Upper lobe of right lung (tissue), 1 donor: ENCODE data around the gene STON2. TPM values are rescaled to one million over a fixed set of nuclear protein-coding genes. Genes with fewer than 3 reads are reported as not detected.

Experiments
- ATAC-seq: fragments of 200-7000 bp; cut with Tn5 transposase; one replicate; pipeline ENCODE4 v1.9.1; 2020; ENCODE audit warnings: mild to moderate bottlenecking, moderate library complexity
- DNase-seq: peaks from one replicate; pipeline ENCODE4 v3.0.0-alpha.2; 2020
- H3K27ac ChIP-seq: fragments of 200-600 bp; one replicate; pipeline ENCODE4 v1.8.0; 2022
- H3K27me3 ChIP-seq: fragments of 200-600 bp; one replicate; pipeline ENCODE4 v1.8.0; 2022; ENCODE audit warnings: mild to moderate bottlenecking
- H3K36me3 ChIP-seq: fragments of 200-600 bp; one replicate; pipeline ENCODE4 v1.8.0; 2022
- H3K4me1 ChIP-seq: fragments of 200-600 bp; one replicate; pipeline ENCODE4 v1.8.0; 2022
- H3K4me3 ChIP-seq: fragments of 200-600 bp; one replicate; pipeline ENCODE4 v1.8.0; 2022; ENCODE audit warnings: mild to moderate bottlenecking
- H3K9me3 ChIP-seq: fragments of 200-600 bp; one replicate; pipeline ENCODE4 v1.8.0; 2022
- intact Hi-C: fragments of 100-400 bp; cut with DNase I; formaldehyde crosslinking; loops from one replicate; pipeline ENCODE4 v1.11.0; 2022
- total RNA-seq: library from RNA; stranded (reverse); fragmentation: NEBNext Ultra II Directional; extraction: Animal tissue kit (Norgen Biotek cat#: 25700); gene quantifications from one replicate; pipeline ENCODE4 v1.2.1, GENCODE V29; 2021
- TF ChIP-seq, protein P1 (sequence below): fragments of 200-600 bp; IDR thresholded peaks from one replicate; pipeline ENCODE4 v1.8.0; 2022; ENCODE audit warnings: antibody characterized with exemption
- donor health status: DM: no; HTN: yes; CAD: no; lungs with severe emphysema.

STON2 gene
- total RNA-seq, 1 donor from 2014 or later = 47.7 TPM

DNA sequence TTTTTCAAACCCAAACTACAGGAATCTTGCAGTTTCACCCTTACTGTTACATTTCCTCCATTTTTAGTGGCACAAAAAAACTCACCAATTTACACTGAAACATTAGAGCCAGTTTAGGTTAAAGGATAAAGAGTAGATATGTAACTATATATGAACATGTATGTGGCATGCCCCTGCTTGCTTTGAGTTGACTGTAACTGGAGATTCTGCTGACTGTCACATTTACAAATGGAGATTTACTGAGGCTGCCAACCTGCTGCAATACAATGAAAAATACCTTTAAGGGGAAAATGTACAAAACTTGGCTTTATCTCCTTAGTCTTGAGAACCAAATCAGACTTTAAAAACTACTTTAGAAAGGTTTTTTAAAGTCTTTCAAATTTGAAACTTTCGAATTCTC, 28.3 kb downstream of the STON2 start:
- H3K27me3 ChIP-seq = no peaks in the 10 kb centered on the region
- ATAC-seq (no peak), DNase-seq (no peak)
- no peak overlapping the region for H3K27ac ChIP-seq
- H3K36me3 ChIP-seq = no peaks in the 10 kb centered on the region
- H3K4me3 ChIP-seq = no peak overlapping the region
- TF ChIP-seq, protein P1, sequence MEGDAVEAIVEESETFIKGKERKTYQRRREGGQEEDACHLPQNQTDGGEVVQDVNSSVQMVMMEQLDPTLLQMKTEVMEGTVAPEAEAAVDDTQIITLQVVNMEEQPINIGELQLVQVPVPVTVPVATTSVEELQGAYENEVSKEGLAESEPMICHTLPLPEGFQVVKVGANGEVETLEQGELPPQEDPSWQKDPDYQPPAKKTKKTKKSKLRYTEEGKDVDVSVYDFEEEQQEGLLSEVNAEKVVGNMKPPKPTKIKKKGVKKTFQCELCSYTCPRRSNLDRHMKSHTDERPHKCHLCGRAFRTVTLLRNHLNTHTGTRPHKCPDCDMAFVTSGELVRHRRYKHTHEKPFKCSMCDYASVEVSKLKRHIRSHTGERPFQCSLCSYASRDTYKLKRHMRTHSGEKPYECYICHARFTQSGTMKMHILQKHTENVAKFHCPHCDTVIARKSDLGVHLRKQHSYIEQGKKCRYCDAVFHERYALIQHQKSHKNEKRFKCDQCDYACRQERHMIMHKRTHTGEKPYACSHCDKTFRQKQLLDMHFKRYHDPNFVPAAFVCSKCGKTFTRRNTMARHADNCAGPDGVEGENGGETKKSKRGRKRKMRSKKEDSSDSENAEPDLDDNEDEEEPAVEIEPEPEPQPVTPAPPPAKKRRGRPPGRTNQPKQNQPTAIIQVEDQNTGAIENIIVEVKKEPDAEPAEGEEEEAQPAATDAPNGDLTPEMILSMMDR = no peak
- H3K4me1 ChIP-seq = no peaks in the 10 kb centered on the region
- intact Hi-C loops = no loop called here
- no peaks in the 10 kb centered on the region for H3K9me3 ChIP-seq

DNA sequence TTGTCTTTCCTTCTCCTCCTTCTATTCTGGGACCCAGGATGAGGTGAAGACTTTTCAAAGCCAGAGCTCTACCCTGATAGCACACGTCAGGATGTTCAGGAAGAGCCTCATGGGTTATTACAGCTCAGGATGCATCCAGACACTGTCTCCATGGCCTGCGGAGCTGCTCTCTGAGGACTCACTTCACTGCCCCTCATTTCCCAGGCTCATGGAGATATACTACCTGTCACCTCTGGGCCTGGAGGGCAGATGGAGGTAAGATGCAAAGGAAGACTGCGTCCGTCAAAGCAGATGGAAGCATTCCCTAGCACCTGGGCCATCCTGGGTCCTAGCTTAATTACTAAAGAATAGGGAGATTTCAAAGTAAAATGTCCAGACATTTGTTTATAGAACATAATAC, 32.6 kb downstream of the STON2 start:
- no peak overlapping the region for H3K4me3 ChIP-seq
- H3K4me1 ChIP-seq = no peaks in the 10 kb centered on the region
- DNase-seq = no peak
- TF ChIP-seq, protein P1 = no peak
- intact Hi-C loops = no loop called here
- no peaks in the 10 kb centered on the region for H3K9me3 ChIP-seq
- no peak overlapping the region for H3K27ac ChIP-seq
- ATAC-seq = no peak
- H3K36me3 ChIP-seq = no peaks in the 10 kb centered on the region
- H3K27me3 ChIP-seq = no peaks in the 10 kb centered on the region

- Histone ChIP-seq H3K36me3 (no peaks in the 10 kb centered on the region), H3K4me3 (no peak overlapping the region), H3K27me3 (no peaks in the 10 kb centered on the region), H3K9me3 (no peaks in the 10 kb centered on the region), H3K4me1 (no peaks in the 10 kb centered on the region), H3K27ac (no peak overlapping the region)
- no peak for DNase-seq
- intact Hi-C loops = no loop called here
- TF ChIP-seq, protein P1 = no peak
- no peak for ATAC-seq
Measured at GRCh38 chr14:81366884-81367283, 33.2 kb downstream of the STON2 start.

GRCh38 chr14:81366214-81366613, 33.9 kb downstream of the STON2 start:
- no peak for DNase-seq
- Histone ChIP-seq H3K4me3 (no peak overlapping the region), H3K27ac (no peak overlapping the region), H3K9me3 (no peaks in the 10 kb centered on the region), H3K4me1 (no peaks in the 10 kb centered on the region), H3K36me3 (no peaks in the 10 kb centered on the region), H3K27me3 (no peaks in the 10 kb centered on the region)
- ATAC-seq = peak; percentile 22
- intact Hi-C loops = no loop called here
- TF ChIP-seq, protein P1 = no peak

DNA sequence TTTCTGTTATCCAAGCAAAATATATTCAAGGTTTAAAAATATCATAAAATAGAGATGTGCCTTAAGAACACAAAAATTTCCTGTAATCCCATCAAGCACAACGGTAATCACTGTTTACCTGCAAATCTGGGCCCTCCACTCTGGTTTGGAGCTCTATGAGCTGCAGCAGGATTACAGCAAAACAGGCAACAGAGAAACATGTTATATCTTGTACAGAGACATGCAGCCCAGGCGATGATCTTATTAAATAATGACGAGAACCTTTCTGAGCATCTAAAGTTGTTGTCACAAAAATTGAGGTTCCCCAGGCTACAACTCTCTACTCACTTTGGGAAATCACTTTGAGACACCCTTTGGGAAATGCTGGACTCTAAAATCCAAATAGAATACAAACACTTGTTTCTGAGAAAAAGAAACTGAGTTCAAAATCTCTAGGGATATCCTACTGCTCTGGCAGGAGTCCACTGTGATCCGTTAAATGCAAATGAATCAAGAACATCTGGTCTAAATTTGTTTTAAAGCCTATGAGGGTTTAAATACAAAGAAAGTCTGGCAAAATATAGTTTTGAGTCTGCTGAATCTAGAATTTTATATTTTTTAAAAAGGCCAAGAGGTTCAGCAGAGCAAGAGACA, 36.3 kb downstream of the STON2 start:
- Histone ChIP-seq H3K4me1 (no peaks in the 10 kb centered on the region), H3K4me3 (no peak overlapping the region), H3K27me3 (no peaks in the 10 kb centered on the region), H3K9me3 (no peaks in the 10 kb centered on the region), H3K27ac (no peak overlapping the region), H3K36me3 (no peaks in the 10 kb centered on the region)
- TF ChIP-seq, protein P1 = no peak
- ATAC-seq (no peak), DNase-seq (no peak)
- intact Hi-C loops = no loop called here
